Brain microvascular endothelial cell (primary cell): ENCODE results near the gene GPR173.

ENCODE experiments used
- DNase-seq: peaks from one replicate; pipeline ENCODE4 v3.0.0-alpha.2; 2020
- H3K27ac ChIP-seq: fragments of 250-450 bp; sonication (Bioruptor Pico); 2 replicates; pipeline ENCODE4 v1.5.1; 2020; ENCODE audit warnings: mild to moderate bottlenecking, moderate library complexity
- H3K27me3 ChIP-seq: fragments of 250-450 bp; sonication (Bioruptor Pico); replicated peaks from 2 replicates; pipeline ENCODE4 v1.5.1; 2020; ENCODE audit warnings: mild to moderate bottlenecking
- H3K36me3 ChIP-seq: fragments of 250-450 bp; sonication (Bioruptor Pico); replicated peaks from 2 replicates; pipeline ENCODE4 v1.5.1; 2020; ENCODE audit warnings: mild to moderate bottlenecking
- H3K4me3 ChIP-seq: 2 replicates; pipeline ENCODE4 v1.5.1; 2011; ENCODE audit warnings: low read depth, mild to moderate bottlenecking, control low read depth, low read length, moderate library complexity
- in situ Hi-C: cut with HindIII; loops from 2 replicates; pipeline ENCODE4 v1.10.0; 2017; ENCODE audit warnings: low sequenced_read_pairs, low pct_ligation_motif_present
- TF ChIP-seq, protein P1 (sequence below): IDR thresholded peaks from 2 replicates; pipeline ENCODE4 v1.5.1; 2011; ENCODE audit warnings: low read depth, mild to moderate bottlenecking, moderate library complexity, low read length, control low read depth, inconsistent platforms; ENCODE audit errors: missing control alignments

GPR173 gene

GRCh38 chrX:53093177-53093655 lies 44.6 kb downstream of the GPR173 start:
- Histone ChIP-seq H3K4me3 (peak overlapping the region; percentile 50), H3K27ac (peak overlapping the region; percentile 75), H3K36me3 (no peaks in the 10 kb centered on the region)

DNA sequence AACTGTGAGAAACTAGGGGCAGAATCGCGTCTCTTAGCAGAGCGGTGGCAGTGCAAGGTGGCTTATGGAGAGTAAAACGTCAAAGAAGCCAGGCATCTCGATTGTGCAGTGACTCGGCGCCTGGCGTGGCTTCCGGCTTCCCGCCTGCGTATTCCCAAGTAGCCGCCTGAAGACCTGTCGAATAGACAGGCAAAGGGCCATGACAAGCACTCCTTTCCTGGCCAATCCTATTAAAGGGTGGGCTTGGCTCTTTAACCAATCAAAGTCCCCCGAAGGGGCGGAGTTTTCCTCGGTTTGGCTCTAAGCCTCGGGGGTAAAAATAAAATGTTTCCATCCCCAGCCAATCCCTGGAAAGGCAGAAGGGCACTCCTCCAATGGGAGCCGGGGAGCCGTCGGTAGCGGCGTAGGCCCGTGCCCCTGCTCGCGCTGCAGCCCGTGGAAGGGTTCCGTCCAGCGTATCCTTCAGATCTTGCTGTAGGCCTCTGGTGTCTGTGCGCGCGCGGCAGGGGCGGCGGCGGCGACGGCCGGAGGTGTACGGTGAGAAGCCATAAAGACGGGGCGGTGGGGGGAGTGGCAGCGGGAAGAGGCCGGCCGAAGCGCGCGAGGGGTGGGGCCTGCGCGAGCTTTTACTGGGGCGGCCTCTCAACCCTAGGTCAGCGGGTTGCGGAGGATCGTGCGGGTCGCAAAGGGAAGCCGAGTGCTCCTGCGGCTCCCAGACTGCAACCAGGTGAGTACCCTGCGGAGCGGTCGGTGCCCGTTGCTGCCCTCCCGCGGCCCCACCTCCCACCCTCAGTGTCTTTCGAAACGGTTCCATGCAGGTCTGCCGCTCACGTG lies 45.4 kb downstream of the GPR173 start, which contains the start of gene KANTR:
KANTR (plus strand) TSS at position 395 of the 834 bp plus-strand sequence. CDS start 30,131 bp downstream, outside the sequence.
- no peaks in the 10 kb centered on the region for H3K27me3 ChIP-seq
- no peaks in the 10 kb centered on the region for H3K36me3 ChIP-seq
- H3K4me3 ChIP-seq, result peak within 1 kb of the TSS; percentile 78
- TF ChIP-seq, protein P1, sequence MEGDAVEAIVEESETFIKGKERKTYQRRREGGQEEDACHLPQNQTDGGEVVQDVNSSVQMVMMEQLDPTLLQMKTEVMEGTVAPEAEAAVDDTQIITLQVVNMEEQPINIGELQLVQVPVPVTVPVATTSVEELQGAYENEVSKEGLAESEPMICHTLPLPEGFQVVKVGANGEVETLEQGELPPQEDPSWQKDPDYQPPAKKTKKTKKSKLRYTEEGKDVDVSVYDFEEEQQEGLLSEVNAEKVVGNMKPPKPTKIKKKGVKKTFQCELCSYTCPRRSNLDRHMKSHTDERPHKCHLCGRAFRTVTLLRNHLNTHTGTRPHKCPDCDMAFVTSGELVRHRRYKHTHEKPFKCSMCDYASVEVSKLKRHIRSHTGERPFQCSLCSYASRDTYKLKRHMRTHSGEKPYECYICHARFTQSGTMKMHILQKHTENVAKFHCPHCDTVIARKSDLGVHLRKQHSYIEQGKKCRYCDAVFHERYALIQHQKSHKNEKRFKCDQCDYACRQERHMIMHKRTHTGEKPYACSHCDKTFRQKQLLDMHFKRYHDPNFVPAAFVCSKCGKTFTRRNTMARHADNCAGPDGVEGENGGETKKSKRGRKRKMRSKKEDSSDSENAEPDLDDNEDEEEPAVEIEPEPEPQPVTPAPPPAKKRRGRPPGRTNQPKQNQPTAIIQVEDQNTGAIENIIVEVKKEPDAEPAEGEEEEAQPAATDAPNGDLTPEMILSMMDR, result peak; percentile 11
- in situ Hi-C loops, result no loop called here
- peak within 1 kb of the TSS; percentile 75 for H3K27ac ChIP-seq
- peak; percentile 92 for DNase-seq

More at GRCh38 chrX:53093177-53093655, 44.6 kb downstream of the GPR173 start:
- in situ Hi-C loops, result no loop called here
- DNase-seq, result peak; percentile 73
- TF ChIP-seq, protein P1, result peak; percentile 67
- H3K27me3 ChIP-seq, result no peaks in the 10 kb centered on the region

DNA sequence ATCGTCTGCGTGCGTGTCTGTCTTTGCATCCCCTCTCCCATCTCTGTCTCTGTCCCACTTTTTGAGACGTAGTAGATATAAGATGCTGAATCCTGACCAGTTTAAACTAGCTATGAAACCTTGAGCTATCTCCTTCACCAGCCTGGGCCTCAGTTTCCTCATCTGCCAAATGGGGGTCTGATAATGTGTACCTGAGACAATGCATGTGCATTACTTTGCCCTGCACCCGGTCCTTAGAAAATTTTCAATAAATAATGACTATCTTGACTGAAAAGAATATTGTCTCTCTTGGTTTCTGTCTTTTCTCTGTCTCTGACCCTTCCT lies 46.0 kb downstream of the GPR173 start:
- Histone ChIP-seq H3K27me3 (no peaks in the 10 kb centered on the region), H3K27ac (peak overlapping the region; percentile 54), H3K4me3 (peak overlapping the region; percentile 78), H3K36me3 (no peaks in the 10 kb centered on the region)
- no peak for DNase-seq
- in situ Hi-C loops, result no loop called here
- TF ChIP-seq, protein P1, result no peak

GRCh38 chrX:53095796-53096195 lies 47.2 kb downstream of the GPR173 start:
- in situ Hi-C loops, result no loop called here
- H3K4me3 ChIP-seq, result no peak overlapping the region
- H3K27ac ChIP-seq, result no peak overlapping the region
- no peaks in the 10 kb centered on the region for H3K36me3 ChIP-seq
- TF ChIP-seq, protein P1, result no peak
- DNase-seq, result no peak
- H3K27me3 ChIP-seq, result no peaks in the 10 kb centered on the region

DNA sequence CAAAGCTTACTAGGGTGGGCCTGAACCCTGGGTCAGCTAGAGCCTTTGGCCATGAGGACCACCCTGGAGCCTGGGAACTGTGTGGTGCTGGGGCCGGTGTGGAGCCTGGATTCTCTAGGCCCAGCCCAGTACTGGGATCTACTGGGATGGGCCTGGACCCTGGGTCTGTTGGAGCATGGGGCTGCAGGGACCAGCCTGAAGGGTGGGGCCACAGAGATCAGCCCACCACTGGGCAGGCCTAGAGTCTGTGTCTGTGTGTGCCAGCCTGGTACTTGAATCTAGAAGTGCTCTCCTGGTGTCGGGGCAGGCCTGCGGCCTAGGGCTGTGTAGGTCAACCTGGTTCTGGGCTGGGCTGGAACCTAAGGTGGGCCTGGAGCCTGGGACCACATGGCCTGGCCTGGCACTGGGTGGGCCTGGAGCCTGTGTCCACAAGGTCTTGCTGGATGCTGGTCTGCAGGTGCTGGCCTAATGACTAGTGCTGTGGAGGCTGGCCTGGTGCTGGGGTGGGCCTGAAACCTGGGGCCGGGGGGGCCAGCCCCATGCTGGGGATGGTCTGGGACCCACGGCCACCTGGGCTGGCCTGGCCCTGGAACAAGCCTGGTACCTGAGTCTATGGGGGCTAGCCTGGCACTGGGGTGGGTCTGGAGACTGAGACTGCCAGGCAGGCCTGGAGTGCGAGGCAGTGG lies 66.4 kb downstream of the GPR173 start:
- TF ChIP-seq, protein P1, result no peak
- Histone ChIP-seq H3K4me3 (no peak overlapping the region), H3K36me3 (no peaks in the 10 kb centered on the region), H3K27me3 (no peaks in the 10 kb centered on the region), H3K27ac (no peak overlapping the region)
- in situ Hi-C loops, result no loop called here
- no peak for DNase-seq
